A172 (cell line): ENCODE data around the gene DNAI1. TPM values are rescaled to one million over a fixed set of nuclear protein-coding genes. Genes with fewer than 3 reads are reported as not detected.

ENCODE experiments used
- DNase-seq: peaks from one replicate; pipeline ENCODE4 v3.0.0-alpha.2; 2015; ENCODE audit warnings: low spot score
- total RNA-seq: library from RNA; depleted of rRNA; stranded (reverse); fragments of >200 nt; shearing (Covaris generic); gene quantifications from 2 replicates; pipeline ENCODE4 v1.2.3, GENCODE V29; 2014

The DNAI1 gene
- total RNA-seq, 1 experiment from 2014 or later: not detected

DNA sequence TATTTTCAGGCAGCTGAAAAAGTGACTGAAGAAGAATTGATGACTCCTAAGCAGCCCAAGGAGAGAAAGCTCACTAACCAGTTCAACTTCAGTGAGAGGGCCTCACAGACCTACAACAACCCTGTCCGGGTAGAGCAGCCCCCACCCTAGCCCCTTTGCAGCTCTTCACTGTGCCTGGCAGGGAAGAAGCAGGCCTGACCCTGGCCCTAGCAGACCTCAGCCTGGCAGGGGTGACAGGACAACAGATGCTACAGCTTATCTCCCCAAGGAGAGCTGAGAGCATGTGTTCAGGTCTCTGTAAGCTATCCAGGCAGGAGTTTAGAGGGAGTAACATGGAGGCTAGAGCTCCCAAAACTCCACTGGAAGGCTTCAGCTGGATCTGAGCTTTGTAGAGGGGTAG lies 31.8 kb downstream of the DNAI1 start:
- DNase-seq: no peak

DNA sequence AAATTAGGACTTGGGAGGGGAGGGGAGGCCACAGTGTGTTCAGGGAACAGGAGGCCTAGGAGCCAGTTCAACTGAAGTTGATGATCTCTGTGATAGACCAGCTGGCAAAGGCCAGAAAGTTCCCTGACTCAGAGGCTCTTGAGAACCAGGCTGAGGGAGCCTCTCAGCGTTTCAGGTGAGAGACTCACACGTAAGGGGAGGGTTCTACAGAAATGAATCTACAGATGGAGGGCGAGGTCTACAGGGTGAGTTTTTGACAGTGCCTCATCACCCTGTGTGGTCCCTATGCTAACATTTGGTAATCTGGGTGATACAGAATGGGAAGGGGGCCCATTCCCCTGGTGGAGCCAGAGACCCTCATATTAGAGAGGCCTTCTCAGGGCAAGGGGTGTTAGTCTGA lies 32.2 kb downstream of the DNAI1 start:
- no peak for DNase-seq

DNA sequence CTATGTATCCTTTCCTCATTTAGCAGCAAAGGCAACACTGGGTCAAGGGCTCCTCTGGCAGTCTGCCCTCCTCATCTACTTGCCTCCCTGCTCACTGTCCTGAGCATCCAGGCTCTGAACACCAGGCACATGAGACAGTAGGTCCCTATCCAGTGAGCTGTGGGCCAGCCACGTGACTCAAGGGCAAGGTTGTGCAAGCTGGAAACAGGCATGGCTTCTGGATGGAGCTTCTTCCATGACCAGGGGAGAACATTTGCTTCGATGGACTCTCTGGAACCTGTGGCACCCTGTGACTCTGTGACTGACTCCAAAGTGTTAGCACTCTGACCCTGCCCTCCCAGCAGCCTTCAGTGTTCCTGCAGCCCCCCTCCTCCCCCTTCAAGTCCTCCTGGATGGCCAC lies 33.0 kb downstream of the DNAI1 start:
- DNase-seq: no peak

DNA sequence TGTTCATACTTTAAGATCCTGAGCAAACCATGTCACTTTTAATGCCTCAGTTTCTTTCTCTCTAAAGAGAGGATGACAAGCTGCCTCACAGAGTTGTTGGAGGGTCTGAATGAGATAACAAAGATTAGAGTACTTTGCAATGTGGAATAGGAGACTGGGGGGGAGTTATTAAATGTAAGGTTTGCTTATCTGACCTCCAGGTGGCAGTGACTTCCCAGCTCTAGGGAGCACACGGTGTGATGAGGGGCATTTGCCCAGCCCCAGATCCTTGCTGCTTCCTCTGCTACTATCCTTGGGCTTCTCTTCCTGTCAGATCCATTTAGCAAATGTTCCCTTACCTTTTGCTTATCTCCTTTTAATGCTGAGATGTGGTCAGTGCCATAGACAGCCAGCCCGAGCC lies 33.4 kb downstream of the DNAI1 start:
- no peak for DNase-seq

DNA sequence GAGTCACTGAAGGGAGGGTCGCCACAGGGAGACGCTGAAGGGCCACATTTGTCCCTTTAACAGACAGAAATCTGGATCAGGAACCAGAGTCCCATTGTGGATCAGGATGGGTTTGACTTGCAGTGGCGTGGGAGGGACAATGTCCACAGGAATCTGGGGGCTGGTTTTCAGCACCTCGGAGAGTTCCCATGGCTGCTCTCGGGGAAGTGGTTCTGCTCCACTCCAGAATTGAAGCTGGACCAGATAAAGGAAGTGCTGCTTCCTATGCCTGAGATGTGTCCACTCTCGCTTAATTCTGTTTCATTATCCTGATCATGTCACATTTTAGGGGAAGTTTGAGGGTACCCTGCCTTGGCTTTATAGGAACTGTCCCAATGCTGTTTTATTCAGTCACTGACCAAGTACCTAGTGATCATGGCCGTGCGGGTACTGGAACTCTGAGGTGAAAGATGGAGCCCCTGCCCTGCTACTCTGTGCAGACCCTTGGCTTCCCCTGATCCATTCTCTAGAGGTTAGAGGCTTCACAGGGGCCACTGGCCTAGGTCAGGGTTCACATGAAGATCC lies 35.4 kb downstream of the DNAI1 start:
- DNase-seq: peak; percentile 39

DNA sequence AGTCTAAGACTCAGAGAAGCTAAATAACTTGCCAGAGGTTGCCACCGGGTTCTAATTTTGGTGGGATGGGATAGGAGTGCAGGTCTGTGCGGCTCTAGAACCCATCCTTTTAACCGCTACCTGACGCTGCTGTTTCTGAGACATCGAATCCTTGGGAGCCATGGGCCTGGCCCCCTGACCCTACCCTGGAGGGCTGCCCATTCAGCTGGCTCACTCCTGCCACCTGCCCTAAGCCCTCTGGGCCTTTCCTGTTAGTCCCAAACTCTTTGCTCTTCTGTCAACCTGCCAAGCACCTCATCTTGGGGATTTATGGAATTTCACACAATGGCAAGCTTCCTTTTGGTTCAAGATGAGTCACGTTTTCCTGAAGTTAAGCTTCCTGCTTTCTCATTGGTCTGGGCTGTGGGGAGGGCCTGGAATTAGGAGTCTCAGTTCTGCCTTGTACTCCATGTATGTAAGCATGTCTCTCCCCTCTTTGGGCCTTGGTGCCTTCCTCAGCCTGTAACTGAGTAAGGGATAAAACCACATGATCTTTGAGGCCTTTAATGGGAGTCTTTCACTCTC lies 37.6 kb downstream of the DNAI1 start:
- DNase-seq: peak; percentile 40

DNA sequence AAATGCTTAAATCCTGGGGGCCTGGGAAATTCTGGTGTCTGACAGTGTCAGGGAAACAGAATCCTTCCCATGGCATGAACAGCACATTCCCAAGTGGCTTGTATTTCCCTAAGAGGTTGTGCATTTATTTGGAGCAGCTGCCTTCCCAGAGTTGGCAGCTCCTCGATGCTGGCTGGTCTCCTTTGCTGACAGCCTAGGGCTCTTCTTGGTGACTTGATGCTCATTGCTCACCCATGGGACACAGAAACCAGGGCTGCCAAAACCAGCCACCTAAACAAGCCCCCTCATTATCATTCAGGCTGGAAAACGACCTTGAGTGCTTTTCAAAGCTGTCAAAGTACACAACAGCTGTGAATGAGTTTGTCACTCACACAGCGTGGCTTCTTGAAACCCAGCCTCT lies 39.9 kb downstream of the DNAI1 start:
- DNase-seq: no peak

DNA sequence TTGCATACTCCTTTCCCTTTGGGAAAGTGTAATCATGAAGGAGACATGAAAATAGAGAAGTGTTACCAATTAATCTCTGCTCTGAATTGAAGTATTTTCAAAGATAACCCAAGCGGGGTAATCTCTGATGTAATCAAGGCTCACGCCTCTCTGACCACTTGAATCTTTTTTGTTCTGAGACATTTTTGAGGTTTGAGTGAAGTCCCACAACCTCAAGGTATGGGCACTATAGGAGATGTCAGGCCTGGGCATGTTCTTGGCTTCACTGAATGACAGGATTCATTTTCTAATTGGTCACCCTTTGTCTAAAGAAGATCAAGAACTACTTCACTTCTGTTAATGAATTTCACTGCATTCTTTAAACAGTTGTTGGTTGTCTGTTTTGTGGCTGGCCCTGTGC lies 40.5 kb downstream of the DNAI1 start:
- no peak for DNase-seq

DNA sequence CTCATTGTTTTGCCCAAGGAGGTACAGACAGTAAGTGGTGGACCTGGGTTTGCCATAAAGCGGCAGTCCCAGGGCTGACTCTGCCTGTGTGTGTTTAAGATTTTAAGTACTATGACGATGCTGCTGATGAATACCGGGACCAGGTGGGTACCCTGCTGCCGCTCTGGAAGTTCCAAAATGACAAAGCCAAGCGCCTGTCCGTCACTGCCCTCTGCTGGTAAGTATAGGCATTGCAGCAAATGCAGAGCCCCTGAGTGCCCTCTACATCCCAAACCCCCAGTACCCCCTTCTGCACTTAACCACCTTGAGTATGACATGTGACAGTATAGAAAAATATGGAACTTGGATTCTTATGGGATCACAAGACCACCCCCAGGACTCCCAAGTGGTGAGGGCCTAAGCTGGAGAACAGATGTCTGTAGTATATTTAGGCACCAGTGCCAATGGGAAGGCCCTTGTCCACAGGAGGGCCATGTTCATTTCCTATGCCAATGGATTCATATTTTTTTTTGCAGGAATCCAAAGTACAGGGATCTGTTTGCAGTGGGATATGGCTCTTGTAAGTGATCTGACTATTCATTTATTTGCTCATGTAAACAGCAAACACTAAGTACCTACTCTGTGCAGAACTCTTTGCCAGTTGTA lies 42.1 kb downstream of the DNAI1 start:
- peak; percentile 42 for DNase-seq

DNA sequence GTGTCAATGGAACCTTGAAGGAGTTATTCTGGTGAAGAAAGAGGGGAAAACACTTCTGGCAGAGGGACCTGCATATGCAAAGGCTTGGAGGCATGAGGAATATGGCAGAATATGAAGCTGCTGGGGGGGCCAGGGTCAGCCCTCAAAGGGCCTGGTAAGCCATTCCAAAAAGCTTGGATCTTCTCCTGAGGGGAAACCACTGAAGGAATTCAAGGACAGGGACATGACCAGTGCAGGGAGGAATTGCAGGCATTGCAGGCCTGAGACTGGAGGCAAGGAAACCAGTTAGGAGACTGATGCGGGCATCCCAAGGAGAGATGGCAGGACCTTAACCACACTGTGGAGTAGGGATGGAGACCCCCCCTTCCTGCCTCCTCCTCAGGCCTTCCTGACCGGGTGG lies 42.8 kb downstream of the DNAI1 start:
- no peak for DNase-seq

DNA sequence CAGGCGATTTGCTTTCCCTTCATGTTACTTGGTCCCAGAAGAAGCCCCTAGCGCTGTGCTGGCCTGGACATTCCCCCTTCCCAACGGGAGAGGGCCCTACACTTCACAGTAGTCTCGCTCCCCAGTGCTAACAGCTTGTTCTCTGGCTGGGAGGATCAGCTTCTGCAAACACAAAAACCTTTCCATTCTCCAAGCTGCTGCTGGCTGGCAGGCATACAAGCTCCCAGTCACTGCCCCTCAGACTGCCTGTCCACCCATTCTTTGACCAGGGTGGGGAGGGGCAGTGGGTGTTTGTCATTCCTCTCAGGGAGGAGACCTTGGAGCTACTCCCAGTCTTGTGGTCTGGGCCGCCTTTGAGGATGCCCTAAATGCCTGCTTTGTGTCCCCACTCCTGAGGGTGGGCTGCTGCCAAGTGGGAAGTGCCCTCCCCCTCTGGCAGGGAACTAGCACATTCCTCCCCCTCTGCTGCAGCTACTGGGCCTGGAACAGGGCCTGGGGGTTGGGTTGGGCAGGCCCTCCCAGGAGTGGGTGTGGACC lies 43.4 kb downstream of the DNAI1 start:
- peak; percentile 47 for DNase-seq

DNA sequence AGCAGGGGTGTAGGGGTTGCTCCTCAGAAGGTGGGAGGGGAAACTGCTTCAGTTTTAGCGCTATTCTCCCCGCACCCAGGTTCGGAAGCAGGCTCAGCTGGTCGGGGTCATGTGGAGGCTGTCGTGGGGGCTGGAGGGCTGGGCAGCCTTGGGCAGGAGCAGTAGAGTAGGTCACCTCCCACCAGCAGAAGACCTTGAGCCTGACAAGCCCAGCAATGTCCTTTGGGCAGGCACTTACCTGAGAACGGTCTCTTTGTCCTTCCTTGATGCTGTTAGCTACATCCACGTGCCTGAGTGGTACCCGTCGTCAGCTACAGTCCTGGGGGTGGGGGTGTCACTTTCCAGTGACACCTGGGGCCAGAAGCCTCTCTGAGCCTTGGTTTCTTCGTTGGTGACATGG lies 43.9 kb downstream of the DNAI1 start:
- no peak for DNase-seq

DNA sequence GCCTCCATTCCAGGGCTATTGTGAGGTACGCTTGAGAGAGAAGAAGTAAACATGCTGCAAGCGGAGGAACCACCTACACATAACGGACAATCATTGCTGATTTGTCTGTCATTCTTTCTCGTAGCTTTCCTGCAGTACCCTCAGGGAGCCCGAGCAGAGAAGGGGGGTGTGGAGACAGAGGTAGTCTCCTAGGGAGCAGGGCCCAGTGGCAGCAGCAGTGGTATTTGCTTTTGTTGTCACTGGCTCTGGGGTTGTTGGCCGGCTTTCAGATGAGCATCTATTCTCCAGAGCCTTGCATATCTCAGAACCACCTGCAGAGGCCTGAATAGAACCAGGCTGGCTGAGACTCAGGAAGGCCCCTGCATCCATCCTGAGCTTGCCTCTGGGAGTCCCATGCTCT lies 44.3 kb downstream of the DNAI1 start:
- DNase-seq: no peak

DNA sequence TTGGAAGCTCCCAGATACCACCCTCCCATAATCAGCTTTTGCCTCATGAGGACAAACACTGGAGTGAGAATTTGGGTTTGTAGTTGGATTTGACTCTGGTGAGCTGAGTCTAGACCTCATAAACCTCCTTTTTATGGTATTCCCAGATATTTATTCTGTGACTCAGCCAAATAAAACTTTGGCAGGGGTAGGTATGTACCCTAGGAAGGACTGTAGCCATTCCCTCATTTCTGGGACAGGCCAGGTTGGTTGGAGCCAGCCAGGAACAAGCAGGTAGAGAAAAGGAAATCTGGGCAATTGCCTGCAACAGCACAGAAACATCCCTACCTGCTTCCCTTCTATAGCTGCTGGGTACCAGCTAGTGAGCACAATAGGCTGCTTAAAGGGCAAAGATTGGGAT lies 44.8 kb downstream of the DNAI1 start:
- DNase-seq: no peak

DNA sequence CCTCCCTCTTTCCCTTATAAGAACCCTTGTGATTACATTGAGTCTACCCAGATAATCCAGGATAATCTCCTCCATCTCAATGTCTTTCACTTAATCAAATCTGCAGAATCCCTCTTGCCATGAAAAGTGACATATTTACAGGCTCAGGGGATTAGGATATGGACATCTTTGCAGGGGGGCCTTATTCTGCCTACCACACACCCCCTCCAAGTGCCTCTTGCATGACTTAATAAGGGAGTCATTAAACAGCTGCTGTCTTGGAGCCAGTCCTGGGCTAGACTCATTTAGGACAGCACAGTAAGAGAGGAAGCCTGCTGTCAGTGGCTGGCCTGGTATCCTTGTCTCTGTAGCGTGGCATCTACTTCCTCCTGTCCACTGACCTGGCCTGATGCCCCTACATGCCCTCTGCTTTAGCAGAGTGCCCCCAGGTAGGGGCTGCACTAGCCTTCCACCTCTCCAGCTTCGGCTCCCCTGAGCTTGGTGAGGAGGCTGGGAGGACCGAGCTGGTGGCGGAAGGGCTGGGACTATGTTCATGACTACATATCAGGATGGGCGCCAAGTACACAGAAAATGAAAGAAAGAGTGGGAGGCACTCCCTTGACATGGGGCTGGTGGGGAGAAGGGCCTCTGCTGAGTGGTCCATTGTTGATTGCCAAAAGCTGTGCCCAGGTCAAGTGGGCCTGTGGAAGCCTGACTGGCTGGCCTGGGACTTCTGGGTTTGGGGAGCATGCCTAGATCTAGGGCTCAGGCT lies 46.9 kb downstream of the DNAI1 start:
- DNase-seq: no peak

DNA sequence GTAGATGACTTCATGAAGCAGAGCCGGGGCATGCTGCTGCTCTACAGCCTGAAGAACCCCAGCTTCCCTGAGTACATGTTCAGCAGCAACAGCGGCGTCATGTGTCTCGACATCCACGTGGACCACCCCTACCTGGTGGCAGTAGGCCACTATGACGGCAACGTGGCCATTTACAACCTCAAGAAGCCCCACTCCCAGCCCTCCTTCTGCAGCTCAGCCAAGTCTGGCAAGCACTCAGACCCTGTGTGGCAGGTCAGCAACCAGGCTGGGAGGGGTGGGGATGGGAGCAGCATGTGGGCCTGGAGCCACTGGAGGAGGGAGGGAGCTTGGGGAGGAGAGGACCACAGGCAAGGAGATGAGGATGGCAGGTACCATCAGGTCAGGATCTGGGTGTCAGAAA lies 48.0 kb downstream of the DNAI1 start:
- DNase-seq: no peak

DNA sequence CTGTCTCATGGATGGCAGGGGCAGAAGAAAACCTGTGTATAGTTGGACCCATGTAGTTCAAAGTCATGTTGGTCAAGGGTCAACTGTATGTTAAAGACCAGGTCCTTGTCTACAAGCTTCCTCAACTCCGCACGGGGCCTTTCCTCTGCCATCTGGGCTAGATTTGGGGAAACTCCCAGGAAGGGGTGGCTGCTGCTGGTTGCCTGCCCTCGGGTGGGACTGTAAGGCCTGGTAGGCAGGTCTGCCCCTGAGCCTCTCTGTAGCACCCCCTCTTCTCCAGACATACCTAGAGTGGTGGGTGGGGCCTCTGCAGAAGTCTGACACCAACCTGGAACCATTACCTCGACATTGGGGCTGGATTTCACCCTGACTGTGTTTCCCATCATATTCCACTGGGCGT lies 49.0 kb downstream of the DNAI1 start:
- DNase-seq: no peak

DNA sequence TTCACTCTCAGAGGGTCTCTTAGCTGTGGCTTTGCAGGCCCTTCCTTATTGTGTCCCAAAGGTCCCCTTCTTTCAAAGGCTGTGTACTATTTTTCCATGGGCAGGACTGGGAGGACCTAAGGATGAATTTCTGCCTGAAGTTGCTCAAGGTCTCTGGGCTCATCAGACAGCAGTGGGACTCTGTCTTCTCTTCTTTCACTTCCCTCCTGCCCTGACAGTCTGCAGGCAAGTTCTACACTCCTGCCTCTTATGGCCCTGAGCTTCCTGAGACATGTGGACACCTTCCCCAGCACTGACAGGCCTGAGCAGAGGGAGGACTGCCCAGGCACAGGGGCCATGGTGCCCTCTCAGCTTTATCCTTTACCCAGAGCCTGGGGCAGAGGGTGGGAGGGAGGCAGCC lies 49.4 kb downstream of the DNAI1 start:
- DNase-seq: no peak

DNA sequence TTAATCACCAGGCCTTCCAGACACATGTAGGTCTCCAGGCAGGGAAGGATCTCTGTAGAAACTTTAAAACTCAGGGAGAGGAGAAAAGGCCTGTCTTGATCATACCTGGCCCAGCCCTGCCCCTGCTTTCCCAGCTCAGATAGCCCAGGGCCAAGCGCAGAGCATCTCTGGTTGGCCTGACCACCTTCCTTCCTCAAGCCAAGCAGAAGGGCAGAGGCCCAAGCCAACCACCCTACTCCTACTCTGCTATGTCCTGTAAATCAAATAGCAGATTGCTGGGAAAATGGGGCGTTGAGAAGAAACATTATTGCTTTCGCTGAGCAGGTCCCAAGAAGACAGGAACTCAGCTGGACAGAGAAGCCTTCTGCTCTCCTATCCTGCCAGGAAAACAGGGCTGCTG lies 49.9 kb downstream of the DNAI1 start:
- DNase-seq: no peak

DNA sequence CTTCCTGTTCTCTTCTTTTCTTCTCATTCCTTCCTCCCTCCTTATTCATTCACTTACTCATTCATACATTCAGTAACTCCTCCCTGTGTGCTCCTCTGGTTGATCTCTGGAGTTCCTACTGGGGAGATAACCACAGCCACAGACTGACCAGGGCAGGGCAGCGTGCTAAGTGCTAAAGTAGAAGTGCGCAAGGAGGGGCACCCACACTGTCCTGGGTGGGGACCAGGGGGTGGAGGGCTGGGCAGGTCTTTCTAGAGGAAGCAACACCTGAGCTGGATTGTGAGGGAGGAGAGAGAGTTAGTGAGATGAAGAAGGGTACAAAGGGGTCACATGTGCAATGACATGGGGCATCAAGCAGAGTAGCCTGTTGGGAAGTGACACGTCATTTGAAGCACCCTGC lies 50.3 kb downstream of the DNAI1 start:
- DNase-seq: no peak

DNA sequence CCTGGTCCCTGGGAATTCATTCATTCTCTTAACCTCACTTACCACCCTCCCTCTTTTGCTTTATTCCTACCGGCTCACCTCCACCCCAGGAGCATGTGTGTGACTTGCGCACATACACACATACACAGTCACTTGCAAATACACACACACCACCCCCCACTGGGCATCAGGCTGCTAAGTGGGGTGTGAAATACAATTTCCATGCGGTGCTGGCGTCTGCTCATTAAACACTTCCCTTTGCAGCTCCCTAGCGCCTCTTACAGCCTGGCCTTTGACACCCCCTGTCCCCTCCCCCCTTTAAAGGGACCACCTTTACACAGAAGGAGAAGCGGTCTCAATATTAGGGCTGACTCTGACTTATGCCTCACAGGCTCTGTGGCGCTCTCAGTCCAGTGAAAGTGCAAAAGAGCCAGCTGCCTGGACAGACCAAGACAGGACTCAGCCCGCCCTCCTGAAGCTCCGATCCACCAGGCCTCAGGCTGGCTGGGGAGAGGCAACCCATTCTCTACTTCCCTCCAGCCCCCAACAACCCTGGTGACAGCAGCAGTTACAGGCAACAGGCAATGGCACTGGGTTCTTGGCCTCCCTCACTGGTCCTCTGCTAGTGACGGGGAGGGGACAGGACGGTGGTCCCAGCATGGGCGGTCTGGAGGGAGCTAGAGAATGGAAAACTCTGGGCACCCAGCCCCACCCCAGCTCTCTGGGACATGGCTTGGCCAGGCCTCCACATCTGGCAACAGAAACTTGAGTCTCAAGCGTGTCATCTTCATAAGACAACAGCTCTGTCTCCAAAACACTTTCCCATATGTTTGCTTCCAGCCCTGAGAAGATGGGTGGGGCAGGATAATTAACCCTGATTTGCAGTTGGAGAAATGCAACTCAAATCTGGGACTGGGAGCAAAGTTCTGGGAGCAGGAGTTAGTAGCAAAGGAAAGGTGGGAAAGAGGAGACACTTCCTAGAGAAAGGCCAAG lies 52.2 kb downstream of the DNAI1 start:
- DNase-seq: no peak
